Measurements from ENCODE around the gene WDR89.
"Not testable (repeated sequence)": the region's sequence is repeated elsewhere in the genome, so short reads cannot be mapped to it uniquely, and the experiment has no call there.

The WDR89 gene

GRCh38 chr14:63641473-63642228 is at the start of gene WDR89:
WDR89 (minus strand) TSS chr14:63641871; CDS start chr14:63599942, 41,929 bp downstream.
- peak; percentile 100 for DNase-seq (ENCODE audit: low spot score)

- DNase-seq (ENCODE audit: low spot score) = no peak
Measured at GRCh38 chr14:63689132-63689531, 47.5 kb upstream of the WDR89 start.

GRCh38 chr14:63686926-63687325 is 45.3 kb upstream of the WDR89 start:
- no peak for DNase-seq (ENCODE audit: low spot score)

- no peak for DNase-seq (ENCODE audit: low spot score)
Measured at GRCh38 chr14:63685401-63685800, 43.7 kb upstream of the WDR89 start.

- no peak for DNase-seq (ENCODE audit: low spot score)
Measured at GRCh38 chr14:63682727-63683593, 41.3 kb upstream of the WDR89 start.

GRCh38 chr14:63678536-63678935 is 36.9 kb upstream of the WDR89 start:
- DNase-seq (ENCODE audit: low spot score) = no peak

- no peak for DNase-seq (ENCODE audit: low spot score)
Measured at GRCh38 chr14:63677891-63678379, 36.3 kb upstream of the WDR89 start.

GRCh38 chr14:63676615-63677014 is 34.9 kb upstream of the WDR89 start:
- no peak for DNase-seq (ENCODE audit: low spot score)

GRCh38 chr14:63673886-63674497 is 32.3 kb upstream of the WDR89 start:
- DNase-seq (ENCODE audit: low spot score) = no peak

- no peak for DNase-seq (ENCODE audit: low spot score)
Measured at GRCh38 chr14:63673255-63673654, 31.6 kb upstream of the WDR89 start.

GRCh38 chr14:63672417-63673180 is 30.9 kb upstream of the WDR89 start:
- DNase-seq (ENCODE audit: low spot score) = no peak

GRCh38 chr14:63671987-63672386 is 30.3 kb upstream of the WDR89 start:
- no peak for DNase-seq (ENCODE audit: low spot score)

- no peak for DNase-seq (ENCODE audit: low spot score)
Measured at GRCh38 chr14:63670692-63671091, 29.0 kb upstream of the WDR89 start.

- no peak for DNase-seq (ENCODE audit: low spot score)
Measured at GRCh38 chr14:63666335-63666734, 24.7 kb upstream of the WDR89 start.

- no peak for DNase-seq (ENCODE audit: low spot score)
Measured at GRCh38 chr14:63663428-63664341, 22.0 kb upstream of the WDR89 start.

GRCh38 chr14:63662776-63663175 is 21.1 kb upstream of the WDR89 start:
- DNase-seq (ENCODE audit: low spot score) = no peak

- DNase-seq (ENCODE audit: low spot score) = not testable (repeated sequence)
Measured at GRCh38 chr14:63661881-63662280, 20.2 kb upstream of the WDR89 start.

GRCh38 chr14:63659726-63660125 is 18.1 kb upstream of the WDR89 start:
- peak; percentile 93 for DNase-seq (ENCODE audit: low spot score)

- no peak for DNase-seq (ENCODE audit: low spot score)
Measured at GRCh38 chr14:63656194-63656593, 14.5 kb upstream of the WDR89 start.

- no peak for DNase-seq (ENCODE audit: low spot score)
Measured at GRCh38 chr14:63654936-63655335, 13.3 kb upstream of the WDR89 start.

GRCh38 chr14:63654346-63654745 is 12.7 kb upstream of the WDR89 start:
- DNase-seq (ENCODE audit: low spot score) = no peak
